Thyroid gland (tissue), 4 donors: Measurements from ENCODE around the gene FBXL7.

Experiments used
- CTCF ChIP-seq, 6 experiments: fragments of 200-600 bp in 3 of 6; fragments of 450-650 bp in 3 of 6; sonication (generic) in 3 of 6; IDR thresholded peaks; one replicate each; pipeline ENCODE4 v1.5.1; 2016 to 2019; ENCODE audit warnings: antibody characterized with exemption in 6 of 6, mild to moderate bottlenecking in 2 of 6, inconsistent platforms in 1 of 6, moderate library complexity in 1 of 6
- POLR2A ChIP-seq, 2 donors: fragments of 450-650 bp; IDR thresholded peaks; one replicate each; pipeline ENCODE4 v1.6.1; 2017; ENCODE audit warnings: antibody characterized with exemption in 2 of 2, mild to moderate bottlenecking in 2 of 2, moderate library complexity in 1 of 2

- TF ChIP-seq CTCF (IDR thresholded peaks at IDR 0.05) (no peak), POLR2A (IDR thresholded peaks at IDR 0.05) (no peak)
Observed at GRCh38 chr5:15827741-15828140, 327.8 kb downstream of the FBXL7 start.
